Thyroid gland (tissue), 4 donors: ENCODE data around the gene SIM2. TPM values are rescaled to one million over a fixed set of nuclear protein-coding genes. Genes with fewer than 3 reads are reported as not detected.
A peak's percentile ranks its signal among the peaks of the same experiment; 100 is the strongest.

ENCODE experiments used
- DNase-seq, 2 donors: peaks; one replicate each; pipeline ENCODE4 v3.0.0-alpha.2; 2019
- H3K27ac ChIP-seq, 3 donors: fragments of 200-600 bp; sonication (generic); 1 replicate in 2 of 3; 2 replicates in 1 of 3; pipeline ENCODE4 v1.5.1; 2016 to 2019; ENCODE audit warnings: mild to moderate bottlenecking in 1 of 3, moderate library complexity in 1 of 3
- H3K27me3 ChIP-seq: fragments of 200-600 bp; sonication (generic); one replicate; pipeline ENCODE4 v1.5.1; 2019
- H3K36me3 ChIP-seq, 2 donors: fragments of 200-600 bp; sonication (generic); one replicate each; pipeline ENCODE4 v1.5.1; 2016 to 2019
- H3K4me1 ChIP-seq, 2 donors: fragments of 200-600 bp; sonication (generic); one replicate each; pipeline ENCODE4 v1.5.1; 2017 to 2019
- H3K4me3 ChIP-seq, 3 donors: fragments of 200-600 bp; sonication (generic); replicated peaks in 1 of 3; 1 replicate in 2 of 3; 2 replicates in 1 of 3; pipeline ENCODE4 v1.5.1; 2016; ENCODE audit warnings: mild to moderate bottlenecking in 1 of 3
- H3K9me3 ChIP-seq: fragments of 200-600 bp; sonication (generic); one replicate; pipeline ENCODE4 v1.5.1; 2017
- CTCF ChIP-seq, 6 experiments: fragments of 200-600 bp in 3 of 6; fragments of 450-650 bp in 3 of 6; sonication (generic) in 3 of 6; IDR thresholded peaks; one replicate each; pipeline ENCODE4 v1.5.1; 2016 to 2019; ENCODE audit warnings: antibody characterized with exemption in 6 of 6, mild to moderate bottlenecking in 2 of 6, inconsistent platforms in 1 of 6, moderate library complexity in 1 of 6
- POLR2A ChIP-seq, 2 donors: fragments of 450-650 bp; IDR thresholded peaks; one replicate each; pipeline ENCODE4 v1.6.1; 2017; ENCODE audit warnings: antibody characterized with exemption in 2 of 2, mild to moderate bottlenecking in 2 of 2, moderate library complexity in 1 of 2
- WGBS, 2 donors: methylation state at CpG; one replicate each; pipeline ENCODE4 v1.1.5; 2017; 5-methylcytosine and 5-hydroxymethylcytosine counted together
- intact Hi-C: fragments of 100-400 bp; cut with DNase I; formaldehyde crosslinking; loops from one replicate; pipeline ENCODE4 v1.15.1; 2023
- total RNA-seq, 4 donors: library from RNA; depleted of rRNA; stranded (reverse); fragments of >200 nt; gene quantifications; one replicate each; pipeline ENCODE4 v1.2.3, GENCODE V29; 2016

Gene SIM2
- total RNA-seq, 4 donors from 2014 or later: not detected

- H3K4me1 ChIP-seq: no peaks in the 10 kb centered on the region
- no peaks in the 10 kb centered on the region for H3K36me3 ChIP-seq
- intact Hi-C loops: no loop called here
- H3K9me3 ChIP-seq: no peaks in the 10 kb centered on the region
- no peaks in the 10 kb centered on the region for H3K27me3 ChIP-seq
- 78 to 85% methylated on average over 8 of the region's 8 CpGs for WGBS, 2 donors
- TF ChIP-seq CTCF (IDR thresholded peaks at IDR 0.05): no peak
- TF ChIP-seq POLR2A (IDR thresholded peaks at IDR 0.05): no peak
- no peak overlapping the region for H3K4me3 ChIP-seq
- DNase-seq: peak; percentile 67 to 75
- H3K27ac ChIP-seq: peak overlapping the region in 1 of 3 donors; percentile 10
Measured at GRCh38 chr21:36783612-36784374, 84.9 kb downstream of the SIM2 start.

GRCh38 chr21:36784947-36785346 is 86.0 kb downstream of the SIM2 start:
- Histone ChIP-seq H3K27ac (no peak overlapping the region), H3K9me3 (no peaks in the 10 kb centered on the region), H3K4me3 (no peak overlapping the region), H3K27me3 (no peaks in the 10 kb centered on the region), H3K4me1 (no peaks in the 10 kb centered on the region), H3K36me3 (no peaks in the 10 kb centered on the region)
- DNase-seq: no peak
- WGBS, 2 donors: 93 to 97% methylated on average over 12 of the region's 12 CpGs
- intact Hi-C loops: no loop called here
- TF ChIP-seq CTCF (IDR thresholded peaks at IDR 0.05) (no peak), POLR2A (IDR thresholded peaks at IDR 0.05) (no peak)

GRCh38 chr21:36785615-36786014 is 86.7 kb downstream of the SIM2 start:
- Histone ChIP-seq H3K27ac (no peak overlapping the region), H3K4me1 (no peaks in the 10 kb centered on the region), H3K36me3 (no peaks in the 10 kb centered on the region), H3K9me3 (no peaks in the 10 kb centered on the region), H3K27me3 (no peaks in the 10 kb centered on the region), H3K4me3 (no peak overlapping the region)
- TF ChIP-seq POLR2A (IDR thresholded peaks at IDR 0.05) (no peak), CTCF (IDR thresholded peaks at IDR 0.05) (no peak)
- intact Hi-C loops: no loop called here
- 82 to 86% methylated on average over 2 of the region's 2 CpGs for WGBS, 2 donors
- no peak for DNase-seq

DNA sequence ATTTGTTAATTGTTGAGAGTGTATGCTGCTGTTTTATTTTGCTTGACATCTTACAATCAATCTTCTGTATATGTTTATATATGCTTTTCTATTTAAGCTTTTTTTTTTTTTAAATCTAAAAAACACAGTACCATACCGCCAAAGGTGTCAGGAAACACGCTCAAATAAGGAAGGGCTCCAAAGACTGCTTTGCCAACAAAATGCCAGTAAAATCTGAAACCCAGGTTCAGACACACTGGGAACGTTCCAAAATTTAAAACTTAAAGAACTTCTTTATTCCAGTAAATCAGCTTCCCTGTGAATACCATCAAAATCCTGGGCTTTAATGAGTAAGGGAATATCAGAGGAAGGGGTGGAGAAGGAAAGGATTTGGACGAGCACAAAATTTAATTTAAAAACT is 87.3 kb downstream of the SIM2 start:
- H3K27ac ChIP-seq: no peak overlapping the region
- H3K4me1 ChIP-seq: no peaks in the 10 kb centered on the region
- DNase-seq: no peak
- no peaks in the 10 kb centered on the region for H3K9me3 ChIP-seq
- intact Hi-C loops: no loop called here
- WGBS, 2 donors: 94% methylated on average over 4 of the region's 4 CpGs
- H3K4me3 ChIP-seq: no peak overlapping the region
- TF ChIP-seq CTCF (IDR thresholded peaks at IDR 0.05) (no peak), POLR2A (IDR thresholded peaks at IDR 0.05) (no peak)
- no peaks in the 10 kb centered on the region for H3K27me3 ChIP-seq
- no peaks in the 10 kb centered on the region for H3K36me3 ChIP-seq

DNA sequence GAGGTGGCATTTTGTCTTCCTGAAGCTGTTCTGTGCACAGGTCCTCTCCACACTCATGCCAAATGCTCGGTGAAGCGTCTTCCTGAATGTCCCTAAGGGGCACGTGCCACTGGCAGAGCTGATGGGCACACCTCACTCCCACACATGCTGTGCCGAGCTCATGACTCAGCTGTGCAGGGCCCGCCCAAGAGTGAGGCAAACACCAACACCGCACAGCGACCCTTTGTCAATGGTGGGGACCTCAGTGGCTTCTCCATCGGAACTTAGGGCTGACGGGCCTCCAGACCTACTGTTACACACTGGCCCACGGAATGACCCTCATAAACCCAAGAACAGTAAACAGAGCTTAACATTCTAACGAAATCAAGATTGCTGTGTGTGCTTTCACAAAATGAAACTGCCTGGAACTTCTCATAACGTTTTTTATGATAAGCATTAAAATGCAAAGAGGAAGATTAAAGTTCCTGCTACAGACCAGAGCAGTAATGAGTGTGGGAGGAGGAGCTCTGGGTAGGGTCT is 89.3 kb downstream of the SIM2 start:
- no peaks in the 10 kb centered on the region for H3K27me3 ChIP-seq
- H3K9me3 ChIP-seq: no peaks in the 10 kb centered on the region
- peak; percentile 24 to 46 for DNase-seq
- 82 to 85% methylated on average over 12 of the region's 12 CpGs for WGBS, 2 donors
- no peaks in the 10 kb centered on the region for H3K36me3 ChIP-seq
- H3K4me3 ChIP-seq: no peak overlapping the region
- no peak overlapping the region for H3K27ac ChIP-seq
- intact Hi-C loops: no loop called here
- TF ChIP-seq POLR2A (IDR thresholded peaks at IDR 0.05) (no peak), CTCF (IDR thresholded peaks at IDR 0.05) (no peak)
- H3K4me1 ChIP-seq: no peaks in the 10 kb centered on the region
